SK-N-SH treated with all-trans-retinoic acid at 6 μM for 48 hours (cell line): Measurements from ENCODE around the gene ZNF697.

Experiments
- ATAC-seq: fragments of 200-7000 bp; cut with Tn5 transposase; 3 replicates; pipeline ENCODE4 v1.9.1; 2020; ENCODE audit warnings: mild to moderate bottlenecking, moderate library complexity
- BACH2 ChIP-seq: fragments of 250-450 bp; sonication (Bioruptor Pico); IDR thresholded peaks from 2 replicates; pipeline ENCODE4 v1.9.0; 2021; ENCODE audit warnings: mild to moderate bottlenecking, borderline replicate concordance
- CSDC2 ChIP-seq: fragments of 250-450 bp; sonication (Bioruptor Pico); IDR thresholded peaks from 2 replicates; pipeline ENCODE4 v1.5.0; 2020; ENCODE audit warnings: mild to moderate bottlenecking, moderate library complexity
- ESRRG ChIP-seq: fragments of 250-450 bp; sonication (Bioruptor Pico); IDR thresholded peaks from 2 replicates; pipeline ENCODE4 v1.6.1; 2021; ENCODE audit warnings: mild to moderate bottlenecking
- ISL1 ChIP-seq: fragments of 250-450 bp; sonication (Bioruptor Pico); IDR thresholded peaks from 2 replicates; pipeline ENCODE4 v2.1.2; 2022; ENCODE audit warnings: mild to moderate bottlenecking, moderate library complexity
- OSR1 ChIP-seq: fragments of 250-450 bp; sonication (Bioruptor Pico); IDR thresholded peaks from 2 replicates; pipeline ENCODE4 v1.8.0; 2022; ENCODE audit warnings: moderate library complexity, mild to moderate bottlenecking, inconsistent platforms
- PPARA ChIP-seq: fragments of 250-450 bp; sonication (Bioruptor Pico); IDR thresholded peaks from 2 replicates; pipeline ENCODE4 v1.5.0; 2020; ENCODE audit warnings: mild to moderate bottlenecking, borderline replicate concordance
- RARB ChIP-seq: fragments of 250-450 bp; sonication (Bioruptor Pico); IDR thresholded peaks from 2 replicates; pipeline ENCODE4 v1.8.0; 2021; ENCODE audit warnings: mild to moderate bottlenecking, moderate library complexity
- SNAI2 ChIP-seq: fragments of 250-450 bp; sonication (Bioruptor Pico); IDR thresholded peaks from 2 replicates; pipeline ENCODE4 v1.5.0; 2020; ENCODE audit warnings: mild to moderate bottlenecking, moderate library complexity
- TCF4 ChIP-seq: fragments of 250-450 bp; sonication (Bioruptor Pico); IDR thresholded peaks from 2 replicates; pipeline ENCODE4 v1.8.0; 2021; ENCODE audit warnings: mild to moderate bottlenecking, moderate library complexity, borderline replicate concordance
- TOX ChIP-seq: fragments of 250-450 bp; sonication (Bioruptor Pico); IDR thresholded peaks from 2 replicates; pipeline ENCODE4 v1.8.0; 2021; ENCODE audit warnings: mild to moderate bottlenecking, moderate library complexity, borderline replicate concordance
- ZFP3 ChIP-seq: fragments of 250-450 bp; sonication (Bioruptor Pico); IDR thresholded peaks from 2 replicates; pipeline ENCODE4 v1.5.0; 2020; ENCODE audit warnings: mild to moderate bottlenecking, moderate library complexity
- ZNF565 ChIP-seq: fragments of 450-650 bp; formaldehyde crosslinking; conservative IDR thresholded peaks from 2 replicates; pipeline ENCODE4 v1.5.0; 2020; ENCODE audit warnings: low read depth, mild to moderate bottlenecking, moderate library complexity
- ZNF70 ChIP-seq: fragments of 450-650 bp; formaldehyde crosslinking; IDR thresholded peaks from 2 replicates; pipeline ENCODE4 v1.5.0; 2020; ENCODE audit warnings: mild to moderate bottlenecking, moderate library complexity
- ZNF8 ChIP-seq: fragments of 450-650 bp; formaldehyde crosslinking; IDR thresholded peaks from 2 replicates; pipeline ENCODE4 v1.5.0; 2020; ENCODE audit warnings: mild to moderate bottlenecking, moderate library complexity
- TF ChIP-seq, protein P1 (sequence below): fragments of 250-450 bp; sonication (Bioruptor Pico); IDR thresholded peaks from 2 replicates; pipeline ENCODE4 v1.5.0; 2020; ENCODE audit warnings: mild to moderate bottlenecking, moderate library complexity
- TF ChIP-seq, protein P2 (sequence below): fragments of 250-450 bp; sonication (Bioruptor Pico); IDR thresholded peaks from 2 replicates; pipeline ENCODE4 v1.8.0; 2021; ENCODE audit warnings: low read depth, mild to moderate bottlenecking, moderate library complexity, borderline replicate concordance
- TF ChIP-seq, protein P3 (sequence below): fragments of 250-450 bp; sonication (Bioruptor Pico); IDR thresholded peaks from 2 replicates; pipeline ENCODE4 v1.8.0; 2020; ENCODE audit warnings: mild to moderate bottlenecking, moderate library complexity, borderline replicate concordance
- TF ChIP-seq, protein P4 (sequence below): fragments of 250-450 bp; sonication (Bioruptor Pico); IDR thresholded peaks from 2 replicates; pipeline ENCODE4 v1.5.1; 2020; ENCODE audit warnings: low read depth, mild to moderate bottlenecking, moderate library complexity

Gene ZNF697

DNA sequence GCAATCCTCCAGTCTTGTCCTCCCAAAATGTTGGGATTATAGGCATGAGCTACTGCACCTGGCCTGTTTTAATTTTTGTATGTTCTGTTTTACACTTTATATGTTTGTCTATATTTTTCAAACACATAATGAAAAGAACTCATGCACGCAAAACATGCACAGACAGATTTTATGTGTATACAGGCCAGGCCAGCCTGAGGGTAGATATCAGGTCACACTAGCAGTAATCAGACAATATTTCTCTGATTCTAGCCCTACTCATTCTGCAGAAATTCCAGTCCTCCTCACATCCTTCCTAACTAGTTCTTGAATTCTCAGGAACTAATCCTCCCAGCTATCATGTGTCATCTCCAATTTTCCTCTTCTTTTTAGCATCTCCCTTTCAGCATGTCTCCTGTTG, 35.8 kb upstream of the ZNF697 start (continued):
- TF ChIP-seq BACH2 (CRISPR knock-in tag) (no peak), ZFP3 (no peak), RARB (CRISPR knock-in tag) (no peak)

DNA sequence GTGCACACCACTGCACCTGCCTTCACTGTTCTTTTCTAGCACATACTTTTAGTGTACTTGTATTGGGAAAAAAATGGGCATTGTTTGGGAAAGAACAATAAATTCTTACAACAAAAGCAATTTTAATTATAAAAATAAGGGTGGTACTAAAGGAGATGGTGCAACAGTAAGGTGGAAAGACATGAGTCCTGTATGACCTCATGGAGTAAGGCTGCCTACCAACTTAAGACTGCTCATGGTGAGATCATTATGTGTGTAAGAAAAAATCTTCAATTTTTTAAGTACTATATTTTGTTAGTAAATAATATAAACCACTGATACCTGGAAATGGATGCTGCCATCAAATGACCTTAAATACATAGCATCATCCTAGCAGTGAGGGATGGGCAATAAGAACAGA, 34.1 kb upstream of the ZNF697 start:
- no peak for ATAC-seq
- no peak for TF ChIP-seq BACH2 (CRISPR knock-in tag)
- TF ChIP-seq ISL1 (CRISPR knock-in tag) = no peak
- TF ChIP-seq, all 23 proteins: peak for 0

DNA sequence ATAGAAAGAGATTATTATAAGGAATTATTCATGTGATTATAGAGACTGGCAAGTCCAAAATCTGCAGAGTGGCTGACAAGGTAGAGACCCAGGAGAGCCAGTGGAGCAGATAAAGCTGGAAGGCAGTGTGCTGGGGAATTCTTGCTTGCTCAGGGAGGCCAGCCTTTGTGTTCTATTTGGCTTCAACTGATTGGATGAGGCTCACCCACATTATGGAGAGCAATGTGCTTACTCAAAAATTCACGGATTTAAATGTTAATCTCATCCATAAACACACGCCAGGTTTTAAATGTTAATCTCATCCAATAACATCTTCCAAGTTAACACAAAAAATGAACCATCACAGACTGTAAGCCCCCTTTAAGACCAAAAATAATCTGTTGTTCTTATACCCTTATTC, 33.5 kb upstream of the ZNF697 start:
- no peak for TF ChIP-seq TOX (CRISPR knock-in tag)
- TF ChIP-seq TCF4 (CRISPR knock-in tag) = no peak
- TF ChIP-seq ESRRG (CRISPR knock-in tag) = no peak
- TF ChIP-seq, protein P1, sequence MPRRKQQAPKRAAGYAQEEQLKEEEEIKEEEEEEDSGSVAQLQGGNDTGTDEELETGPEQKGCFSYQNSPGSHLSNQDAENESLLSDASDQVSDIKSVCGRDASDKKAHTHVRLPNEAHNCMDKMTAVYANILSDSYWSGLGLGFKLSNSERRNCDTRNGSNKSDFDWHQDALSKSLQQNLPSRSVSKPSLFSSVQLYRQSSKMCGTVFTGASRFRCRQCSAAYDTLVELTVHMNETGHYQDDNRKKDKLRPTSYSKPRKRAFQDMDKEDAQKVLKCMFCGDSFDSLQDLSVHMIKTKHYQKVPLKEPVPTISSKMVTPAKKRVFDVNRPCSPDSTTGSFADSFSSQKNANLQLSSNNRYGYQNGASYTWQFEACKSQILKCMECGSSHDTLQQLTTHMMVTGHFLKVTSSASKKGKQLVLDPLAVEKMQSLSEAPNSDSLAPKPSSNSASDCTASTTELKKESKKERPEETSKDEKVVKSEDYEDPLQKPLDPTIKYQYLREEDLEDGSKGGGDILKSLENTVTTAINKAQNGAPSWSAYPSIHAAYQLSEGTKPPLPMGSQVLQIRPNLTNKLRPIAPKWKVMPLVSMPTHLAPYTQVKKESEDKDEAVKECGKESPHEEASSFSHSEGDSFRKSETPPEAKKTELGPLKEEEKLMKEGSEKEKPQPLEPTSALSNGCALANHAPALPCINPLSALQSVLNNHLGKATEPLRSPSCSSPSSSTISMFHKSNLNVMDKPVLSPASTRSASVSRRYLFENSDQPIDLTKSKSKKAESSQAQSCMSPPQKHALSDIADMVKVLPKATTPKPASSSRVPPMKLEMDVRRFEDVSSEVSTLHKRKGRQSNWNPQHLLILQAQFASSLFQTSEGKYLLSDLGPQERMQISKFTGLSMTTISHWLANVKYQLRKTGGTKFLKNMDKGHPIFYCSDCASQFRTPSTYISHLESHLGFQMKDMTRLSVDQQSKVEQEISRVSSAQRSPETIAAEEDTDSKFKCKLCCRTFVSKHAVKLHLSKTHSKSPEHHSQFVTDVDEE (CRISPR knock-in tag) = no peak
- TF ChIP-seq, protein P2, sequence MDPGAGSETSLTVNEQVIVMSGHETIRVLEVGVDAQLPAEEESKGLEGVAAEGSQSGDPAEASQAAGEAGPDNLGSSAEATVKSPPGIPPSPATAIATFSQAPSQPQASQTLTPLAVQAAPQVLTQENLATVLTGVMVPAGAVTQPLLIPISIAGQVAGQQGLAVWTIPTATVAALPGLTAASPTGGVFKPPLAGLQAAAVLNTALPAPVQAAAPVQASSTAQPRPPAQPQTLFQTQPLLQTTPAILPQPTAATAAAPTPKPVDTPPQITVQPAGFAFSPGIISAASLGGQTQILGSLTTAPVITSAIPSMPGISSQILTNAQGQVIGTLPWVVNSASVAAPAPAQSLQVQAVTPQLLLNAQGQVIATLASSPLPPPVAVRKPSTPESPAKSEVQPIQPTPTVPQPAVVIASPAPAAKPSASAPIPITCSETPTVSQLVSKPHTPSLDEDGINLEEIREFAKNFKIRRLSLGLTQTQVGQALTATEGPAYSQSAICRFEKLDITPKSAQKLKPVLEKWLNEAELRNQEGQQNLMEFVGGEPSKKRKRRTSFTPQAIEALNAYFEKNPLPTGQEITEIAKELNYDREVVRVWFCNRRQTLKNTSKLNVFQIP = no peak
- no peak for TF ChIP-seq ZNF565 (CRISPR knock-in tag)
- no peak for ATAC-seq

DNA sequence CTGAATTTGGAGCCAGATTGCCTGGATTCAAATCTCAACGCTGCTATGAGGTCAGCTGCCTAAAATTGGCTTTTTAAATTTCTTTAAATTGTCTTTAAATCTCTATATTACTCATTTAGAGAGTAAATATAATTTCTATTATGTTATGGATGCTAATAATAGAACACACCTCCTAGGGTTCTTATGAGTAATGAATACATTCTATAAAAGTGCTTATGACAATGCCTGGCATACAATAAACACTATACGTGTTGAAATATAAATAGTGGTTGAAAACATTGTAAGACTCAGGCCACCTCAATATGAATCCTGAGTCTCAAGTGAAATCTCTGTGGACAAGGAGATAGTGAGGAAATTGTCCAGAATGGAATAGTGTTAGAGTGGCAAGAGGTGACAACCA, 32.7 kb upstream of the ZNF697 start:
- no peak for ATAC-seq
- no peak for TF ChIP-seq ZNF70 (CRISPR knock-in tag)
- TF ChIP-seq, protein P3, sequence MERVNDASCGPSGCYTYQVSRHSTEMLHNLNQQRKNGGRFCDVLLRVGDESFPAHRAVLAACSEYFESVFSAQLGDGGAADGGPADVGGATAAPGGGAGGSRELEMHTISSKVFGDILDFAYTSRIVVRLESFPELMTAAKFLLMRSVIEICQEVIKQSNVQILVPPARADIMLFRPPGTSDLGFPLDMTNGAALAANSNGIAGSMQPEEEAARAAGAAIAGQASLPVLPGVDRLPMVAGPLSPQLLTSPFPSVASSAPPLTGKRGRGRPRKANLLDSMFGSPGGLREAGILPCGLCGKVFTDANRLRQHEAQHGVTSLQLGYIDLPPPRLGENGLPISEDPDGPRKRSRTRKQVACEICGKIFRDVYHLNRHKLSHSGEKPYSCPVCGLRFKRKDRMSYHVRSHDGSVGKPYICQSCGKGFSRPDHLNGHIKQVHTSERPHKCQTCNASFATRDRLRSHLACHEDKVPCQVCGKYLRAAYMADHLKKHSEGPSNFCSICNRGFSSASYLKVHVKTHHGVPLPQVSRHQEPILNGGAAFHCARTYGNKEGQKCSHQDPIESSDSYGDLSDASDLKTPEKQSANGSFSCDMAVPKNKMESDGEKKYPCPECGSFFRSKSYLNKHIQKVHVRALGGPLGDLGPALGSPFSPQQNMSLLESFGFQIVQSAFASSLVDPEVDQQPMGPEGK (CRISPR knock-in tag) = no peak
- TF ChIP-seq CSDC2 (CRISPR knock-in tag) = no peak
- TF ChIP-seq, protein P1 (CRISPR knock-in tag) = no peak
- TF ChIP-seq ZFP3 = no peak
- TF ChIP-seq OSR1 = no peak
- no peak for TF ChIP-seq ESRRG (CRISPR knock-in tag)
- TF ChIP-seq RARB (CRISPR knock-in tag) = no peak
- no peak for TF ChIP-seq SNAI2 (CRISPR knock-in tag)
- TF ChIP-seq ZNF8 (CRISPR knock-in tag) = no peak
- TF ChIP-seq BACH2 (CRISPR knock-in tag) = no peak
- no peak for TF ChIP-seq PPARA

DNA sequence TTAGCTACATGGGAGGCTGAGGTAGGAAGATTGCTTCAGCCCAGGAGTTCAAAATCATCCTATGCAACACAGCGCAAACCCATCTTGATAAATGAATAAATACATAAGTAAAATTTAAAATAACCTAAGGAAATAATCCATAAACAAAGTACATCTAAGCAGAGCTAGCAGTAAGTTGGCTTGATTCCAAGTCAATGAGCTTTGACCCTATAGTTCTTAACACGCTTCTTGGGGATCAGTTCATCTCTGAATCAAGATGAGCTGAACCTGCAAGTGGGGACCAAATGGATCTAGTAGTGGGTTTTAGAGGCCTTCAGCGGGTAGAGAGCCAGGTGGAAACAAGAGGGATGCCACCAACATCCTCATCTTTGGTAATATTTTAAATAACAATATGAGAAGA, 32.1 kb upstream of the ZNF697 start:
- ATAC-seq = no peak
- TF ChIP-seq RARB (CRISPR knock-in tag) (no peak), TOX (CRISPR knock-in tag) (no peak), TCF4 (CRISPR knock-in tag) (no peak), ISL1 (CRISPR knock-in tag) (no peak), SNAI2 (CRISPR knock-in tag) (no peak)
- TF ChIP-seq, protein P4, sequence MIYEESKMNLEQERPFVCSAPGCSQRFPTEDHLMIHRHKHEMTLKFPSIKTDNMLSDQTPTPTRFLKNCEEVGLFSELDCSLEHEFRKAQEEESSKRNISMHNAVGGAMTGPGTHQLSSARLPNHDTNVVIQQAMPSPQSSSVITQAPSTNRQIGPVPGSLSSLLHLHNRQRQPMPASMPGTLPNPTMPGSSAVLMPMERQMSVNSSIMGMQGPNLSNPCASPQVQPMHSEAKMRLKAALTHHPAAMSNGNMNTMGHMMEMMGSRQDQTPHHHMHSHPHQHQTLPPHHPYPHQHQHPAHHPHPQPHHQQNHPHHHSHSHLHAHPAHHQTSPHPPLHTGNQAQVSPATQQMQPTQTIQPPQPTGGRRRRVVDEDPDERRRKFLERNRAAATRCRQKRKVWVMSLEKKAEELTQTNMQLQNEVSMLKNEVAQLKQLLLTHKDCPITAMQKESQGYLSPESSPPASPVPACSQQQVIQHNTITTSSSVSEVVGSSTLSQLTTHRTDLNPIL (CRISPR knock-in tag) = no peak
